Upper lobe of left lung (tissue), 4 donors: ENCODE measurements around the gene TMEM89.

Experiments
- CTCF ChIP-seq, 6 experiments: fragments of 450-650 bp in 4 of 6; fragments of 200-600 bp in 2 of 6; sonication (generic) in 2 of 6; IDR thresholded peaks; one replicate each; pipeline ENCODE4 v1.5.1; 2016 to 2019; ENCODE audit warnings: antibody characterized with exemption in 6 of 6
- POLR2A ChIP-seq, 4 donors: fragments of 450-650 bp; IDR thresholded peaks; one replicate each; pipeline ENCODE4 v1.5.1; 2016 to 2017; ENCODE audit warnings: antibody characterized with exemption in 4 of 4, mild to moderate bottlenecking in 2 of 4
- POLR2AphosphoS5 ChIP-seq, 2 donors: sonication (generic); formaldehyde crosslinking; IDR thresholded peaks; one replicate each; pipeline ENCODE4 v1.5.1; 2017; ENCODE audit warnings: antibody characterized with exemption in 2 of 2

GRCh38 chr3:48588230-48588629, 33.3 kb downstream of the TMEM89 start:
- TF ChIP-seq CTCF (IDR thresholded peaks at IDR 0.05) (no peak), POLR2A (IDR thresholded peaks at IDR 0.05) (no peak), POLR2AphosphoS5 (IDR thresholded peaks at IDR 0.05) (no peak)
